Dedifferentiated amniotic fluid mesenchymal stem cell (primary cell): ENCODE data around the gene ZDHHC15.
"Not testable (repeated sequence)": the region's sequence is repeated elsewhere in the genome, so short reads cannot be mapped to it uniquely, and the experiment has no call there.

Source experiments
- DNase-seq: peaks from one replicate; pipeline ENCODE4 v3.0.0-alpha.2; 2016; ENCODE audit errors: extremely low spot score

ZDHHC15 gene

DNA sequence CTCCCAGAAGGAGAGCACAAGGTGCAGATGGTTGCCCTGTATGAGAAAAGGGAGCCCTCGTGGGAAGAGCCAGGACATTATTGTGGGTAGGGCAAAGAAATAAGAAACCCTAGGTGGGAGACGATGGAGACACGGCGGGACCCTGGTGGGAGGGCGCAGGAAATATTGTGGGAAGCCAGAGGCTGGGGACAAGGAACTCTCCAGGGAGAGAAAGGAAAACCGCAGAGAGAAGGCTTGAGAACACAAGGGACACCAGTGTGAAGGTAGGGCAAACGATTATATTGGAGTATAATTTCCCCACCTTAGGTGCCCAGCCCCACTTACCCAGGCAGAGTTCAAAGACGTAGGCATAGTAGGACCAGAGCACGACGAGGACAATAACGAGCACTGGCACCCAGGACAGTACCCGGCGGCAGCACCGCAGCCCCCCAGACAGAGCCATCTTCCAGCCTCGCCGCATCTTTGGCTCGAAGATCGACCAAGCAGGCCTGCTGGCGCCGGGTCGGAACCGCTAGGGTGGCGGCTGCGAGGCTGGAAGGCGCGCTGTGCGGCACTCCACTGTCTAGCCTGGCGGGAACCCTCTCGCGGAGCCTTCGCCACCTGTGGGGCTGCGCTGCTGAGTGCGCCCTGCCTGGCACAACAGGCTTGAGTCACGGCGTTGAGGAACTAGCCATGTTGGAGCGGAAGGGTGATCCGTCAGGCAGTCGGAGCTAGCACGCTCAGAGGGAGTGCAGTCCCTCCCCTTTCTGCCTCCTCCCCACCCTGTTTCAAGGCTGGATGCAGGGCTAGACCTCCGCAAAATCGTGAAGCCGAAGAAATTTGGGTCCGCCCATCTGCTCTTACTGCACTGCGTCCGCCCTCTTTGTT lies at the start of gene ZDHHC15:
Gene ZDHHC15, minus strand, starts transcription at position 473 of the 867 bp plus-strand sequence. Its CDS starts 13 bp downstream, at position 460.
- DNase-seq: peak; percentile 39

DNA sequence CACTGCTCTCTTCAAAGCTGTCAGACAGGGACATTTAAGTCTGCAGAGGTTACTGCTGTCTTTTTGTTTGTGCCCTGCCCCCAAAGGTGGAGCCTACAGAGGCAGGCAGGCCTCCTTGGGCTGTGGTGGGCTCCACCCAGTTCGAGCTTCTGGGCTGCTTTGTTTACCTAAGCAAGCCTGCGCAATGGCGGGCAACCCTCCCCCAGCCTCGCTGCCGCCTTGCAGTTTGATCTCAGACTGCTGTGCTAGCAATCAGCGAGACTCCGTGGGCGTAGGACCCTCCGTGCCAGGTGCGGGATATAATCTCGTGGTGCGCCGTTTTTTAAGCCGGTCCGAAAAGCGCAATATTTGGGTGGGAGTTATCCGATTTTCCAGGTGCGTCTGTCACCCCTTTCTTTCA lies 37.7 kb upstream of the ZDHHC15 start:
- DNase-seq: not testable (repeated sequence)

GRCh38 chrX:75547783-75548182 lies 24.9 kb upstream of the ZDHHC15 start:
- DNase-seq: no peak

DNA sequence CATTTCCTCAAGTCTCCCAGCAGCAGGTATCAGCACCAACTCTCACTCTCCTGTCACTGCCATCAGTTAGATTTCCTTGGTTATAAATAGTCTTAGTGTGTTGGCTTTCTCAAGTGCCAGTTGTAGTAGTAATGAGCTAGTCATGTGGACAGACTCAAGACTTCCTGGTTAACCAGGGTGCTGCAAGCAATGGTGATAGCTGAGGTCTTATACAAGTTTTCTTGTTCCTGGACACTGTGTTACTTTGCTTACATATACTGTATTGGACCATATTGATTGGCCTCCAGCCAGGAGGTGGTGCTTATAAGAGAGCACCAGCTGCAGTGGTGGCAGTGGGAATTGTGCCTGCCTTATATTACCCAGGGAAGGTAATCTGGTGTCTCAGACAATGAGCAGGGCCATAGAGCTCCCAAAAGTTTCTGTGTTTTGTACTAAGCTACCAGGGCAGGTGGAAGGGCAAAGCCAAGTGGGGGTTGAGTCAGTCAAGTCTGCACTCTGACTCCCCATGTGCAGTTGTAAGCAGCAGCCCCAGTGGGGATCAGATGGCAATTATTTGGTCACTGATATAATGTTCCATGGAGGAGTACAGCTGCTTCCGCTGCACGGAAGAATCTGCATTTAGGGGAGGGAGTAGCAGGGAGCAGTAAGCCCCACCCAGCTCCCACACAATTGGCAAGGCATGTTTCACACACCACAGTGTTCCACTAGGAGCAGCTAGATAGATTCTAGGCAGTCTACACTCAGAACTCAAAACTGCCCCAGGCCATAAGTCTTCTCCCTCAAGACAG lies 24.1 kb upstream of the ZDHHC15 start:
- no peak for DNase-seq

DNA sequence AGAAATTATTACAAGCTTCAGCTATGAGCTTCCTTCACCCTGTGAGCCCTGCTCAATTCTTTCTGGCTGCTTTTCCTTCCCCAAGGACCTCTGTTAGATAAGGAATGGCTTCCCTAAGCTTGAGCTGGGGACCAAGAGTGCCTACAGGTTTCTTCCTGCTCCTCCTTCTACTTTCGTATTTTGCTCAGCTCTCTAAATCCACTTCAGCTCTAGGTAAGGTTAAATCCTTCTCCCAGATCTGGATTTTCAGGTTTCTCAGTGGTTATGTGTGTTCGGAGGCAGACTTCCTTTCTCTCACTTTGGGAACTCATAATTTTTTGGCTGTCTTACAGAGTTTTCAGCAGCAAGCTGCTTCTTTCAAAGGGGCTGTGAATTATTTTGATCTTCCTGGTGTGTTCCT lies 21.9 kb upstream of the ZDHHC15 start:
- DNase-seq: no peak

DNA sequence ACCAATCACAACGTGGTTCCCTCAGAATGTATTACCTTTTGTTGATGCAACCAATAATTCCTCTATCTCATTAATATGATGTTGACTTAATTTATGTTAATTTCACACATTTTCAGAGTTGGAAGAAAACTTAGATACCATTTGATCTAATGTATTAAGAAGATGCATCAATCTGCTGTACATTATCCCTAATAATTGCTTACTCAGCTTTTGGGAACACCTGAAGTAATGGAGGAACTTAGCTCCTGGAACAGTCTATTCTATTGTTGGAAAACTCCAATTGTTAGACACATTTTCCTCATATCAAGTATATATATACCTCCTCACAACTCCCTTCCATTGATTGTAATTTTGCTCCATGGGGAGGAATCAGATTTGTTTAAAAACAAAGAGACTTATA lies 38.9 kb downstream of the ZDHHC15 start:
- no peak for DNase-seq

DNA sequence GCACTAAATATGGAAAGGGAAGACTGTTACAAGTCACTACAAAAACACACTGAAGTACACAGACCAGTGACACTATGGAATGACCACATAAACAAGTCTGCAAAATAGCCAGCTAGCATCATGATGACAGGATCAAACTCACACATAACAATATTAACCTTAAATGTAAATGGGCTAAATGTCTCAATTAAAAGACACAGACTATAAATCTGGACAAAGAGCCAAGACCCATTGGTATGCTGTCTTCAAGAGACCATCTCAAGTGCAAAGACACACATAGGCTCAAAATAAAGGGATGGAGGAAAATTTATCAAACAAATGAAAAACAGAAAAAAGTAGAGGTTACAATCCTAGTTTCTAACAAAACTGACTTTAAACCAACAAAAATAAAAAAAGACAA lies 61.1 kb downstream of the ZDHHC15 start:
- not testable (repeated sequence) for DNase-seq

DNA sequence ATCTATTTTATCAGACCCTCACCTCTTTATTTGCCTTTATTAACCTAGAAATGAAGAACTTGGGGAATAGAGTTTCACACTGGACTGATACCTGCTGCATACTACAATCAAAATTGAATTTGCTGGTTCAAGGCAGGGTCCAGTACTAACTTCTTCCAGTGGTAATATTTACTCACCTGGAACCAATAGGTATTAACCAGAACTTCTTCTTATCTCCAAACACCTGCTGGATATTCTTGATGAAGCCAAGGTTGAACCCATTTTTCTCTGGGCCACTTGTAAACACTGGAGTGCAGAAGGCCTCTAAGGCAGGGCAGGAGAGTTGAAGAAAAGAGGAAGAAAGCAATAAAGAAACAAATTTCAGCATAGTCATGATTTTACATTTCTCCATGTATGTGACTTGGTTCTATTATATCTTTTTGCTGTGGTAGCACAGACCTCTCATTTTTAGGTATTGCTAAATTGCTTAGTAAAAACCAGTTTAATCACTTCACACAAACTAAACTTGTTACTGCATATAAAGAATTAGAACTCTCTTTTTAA lies 101.1 kb downstream of the ZDHHC15 start:
- no peak for DNase-seq

DNA sequence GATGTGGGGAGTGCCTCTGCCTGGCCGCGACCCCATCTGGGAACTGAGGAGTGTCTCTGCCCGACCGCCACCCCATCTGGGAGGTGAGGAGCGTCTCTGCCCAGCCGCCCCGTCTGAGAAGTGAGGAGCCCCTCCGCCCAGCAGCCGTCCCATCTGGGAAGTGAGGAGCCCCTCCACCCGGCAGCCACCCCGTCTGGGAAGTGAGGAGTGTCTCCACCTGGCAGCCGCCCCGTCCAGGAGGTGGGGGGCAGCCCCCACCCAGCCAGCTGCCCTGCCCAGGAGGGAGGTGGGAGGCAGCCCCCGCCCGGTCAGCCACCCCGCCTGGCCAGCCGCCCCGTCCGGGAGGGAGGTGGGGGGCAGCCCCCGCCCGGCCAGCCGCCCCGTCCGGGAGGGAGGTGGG lies 115.7 kb downstream of the ZDHHC15 start:
- not testable (repeated sequence) for DNase-seq

- no peak for DNase-seq
These were observed 132.4 kb downstream of the ZDHHC15 start for GRCh38 chrX:75390470-75390869.

- no peak for DNase-seq
These were observed 153.1 kb downstream of the ZDHHC15 start for GRCh38 chrX:75369721-75370120.

GRCh38 chrX:75366861-75367260 lies 156.0 kb downstream of the ZDHHC15 start:
- DNase-seq: peak; percentile 12

GRCh38 chrX:75365243-75365975 lies 157.4 kb downstream of the ZDHHC15 start:
- peak; percentile 13 for DNase-seq

DNA sequence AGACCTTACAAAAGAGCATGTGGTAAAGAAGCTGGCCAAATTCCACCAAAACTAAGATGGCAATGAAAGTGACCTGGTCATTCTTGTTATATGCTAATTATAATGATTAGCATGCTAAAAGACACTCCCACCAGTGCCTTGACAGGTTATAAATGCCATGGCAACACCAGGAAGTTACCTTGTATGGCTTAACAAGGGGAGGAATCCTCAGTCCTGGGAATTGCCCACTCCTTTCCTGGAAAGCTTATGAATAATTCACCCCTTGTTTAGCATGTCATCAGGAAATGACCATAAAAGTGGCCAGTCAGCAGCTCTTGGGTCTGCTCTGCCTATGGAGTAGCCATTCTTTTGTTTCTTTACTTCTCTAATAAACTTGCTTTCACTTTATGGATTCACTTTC lies 161.0 kb downstream of the ZDHHC15 start:
- DNase-seq: no peak

- not testable (repeated sequence) for DNase-seq
These were observed 174.2 kb downstream of the ZDHHC15 start for GRCh38 chrX:75348601-75349000.

DNA sequence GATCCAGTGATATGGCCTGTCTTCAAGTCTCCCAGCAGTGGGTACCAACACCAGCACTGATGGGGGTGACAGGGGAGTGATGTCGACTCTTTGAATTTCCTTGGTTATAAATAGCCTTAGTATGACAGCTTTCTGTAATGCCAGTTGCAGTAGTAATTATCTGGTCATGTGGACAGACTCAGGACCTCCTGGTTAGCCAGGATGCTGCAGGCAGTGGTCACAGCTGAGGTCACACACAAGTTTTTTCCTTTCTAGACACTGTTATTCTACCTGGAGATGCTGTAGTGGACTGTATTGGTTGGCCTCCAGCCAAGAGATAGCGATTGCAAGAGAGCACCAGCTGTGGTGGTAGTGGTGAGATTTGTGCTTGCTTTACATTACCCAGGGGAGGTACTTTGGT lies 185.3 kb downstream of the ZDHHC15 start:
- DNase-seq: no peak

- DNase-seq: no peak
These were observed 187.7 kb downstream of the ZDHHC15 start for GRCh38 chrX:75335127-75335458.

- DNase-seq: not testable (repeated sequence)
These were observed 188.3 kb downstream of the ZDHHC15 start for GRCh38 chrX:75334407-75335126.

- no peak for DNase-seq
These were observed 195.2 kb downstream of the ZDHHC15 start for GRCh38 chrX:75327607-75328006.
